GM18868 (cell line): Measurements from ENCODE around the gene MYO1B.

Source experiments
- ATAC-seq: cut with Tn5 transposase; IDR thresholded peaks from one replicate; pipeline ENCODE4 v1.9.1; 2021; ENCODE audit warnings: mild to moderate bottlenecking, moderate library complexity; ENCODE audit not compliant: unreplicated experiment

MYO1B gene

GRCh38 chr2:191296083-191297006 lies 51.1 kb downstream of the MYO1B start:
- ATAC-seq: no peak

- ATAC-seq: no peak
Observed at GRCh38 chr2:191297033-191297432, 51.8 kb downstream of the MYO1B start.

- ATAC-seq: no peak
Observed at GRCh38 chr2:191298306-191298705, 53.1 kb downstream of the MYO1B start.

GRCh38 chr2:191299010-191299409 lies 53.8 kb downstream of the MYO1B start:
- no peak for ATAC-seq

- no peak for ATAC-seq
Observed at GRCh38 chr2:191299866-191300265, 54.7 kb downstream of the MYO1B start.

DNA sequence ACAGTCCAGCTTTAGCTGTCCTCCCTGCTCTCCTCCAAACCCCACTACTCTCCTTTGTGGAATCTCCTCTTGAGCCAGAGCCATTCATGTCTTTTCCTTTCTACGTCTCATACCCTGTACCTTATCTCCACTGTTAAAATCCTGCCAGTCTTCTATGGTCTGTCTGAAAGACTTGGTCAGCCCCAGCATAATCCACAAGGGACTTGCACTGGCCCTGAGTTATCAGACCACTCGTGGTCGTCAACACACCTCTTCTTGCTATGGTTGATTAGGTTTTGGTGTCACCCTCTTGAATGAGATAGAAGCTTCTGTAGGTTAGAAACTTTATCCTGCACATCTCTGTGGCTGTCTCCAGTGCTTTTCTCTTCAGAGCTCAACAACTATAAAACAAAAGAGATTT lies 56.8 kb downstream of the MYO1B start:
- no peak for ATAC-seq

GRCh38 chr2:191302459-191303139 lies 57.4 kb downstream of the MYO1B start:
- peak; percentile 83 for ATAC-seq

- ATAC-seq: no peak
Observed at GRCh38 chr2:191303140-191304005, 58.2 kb downstream of the MYO1B start.

DNA sequence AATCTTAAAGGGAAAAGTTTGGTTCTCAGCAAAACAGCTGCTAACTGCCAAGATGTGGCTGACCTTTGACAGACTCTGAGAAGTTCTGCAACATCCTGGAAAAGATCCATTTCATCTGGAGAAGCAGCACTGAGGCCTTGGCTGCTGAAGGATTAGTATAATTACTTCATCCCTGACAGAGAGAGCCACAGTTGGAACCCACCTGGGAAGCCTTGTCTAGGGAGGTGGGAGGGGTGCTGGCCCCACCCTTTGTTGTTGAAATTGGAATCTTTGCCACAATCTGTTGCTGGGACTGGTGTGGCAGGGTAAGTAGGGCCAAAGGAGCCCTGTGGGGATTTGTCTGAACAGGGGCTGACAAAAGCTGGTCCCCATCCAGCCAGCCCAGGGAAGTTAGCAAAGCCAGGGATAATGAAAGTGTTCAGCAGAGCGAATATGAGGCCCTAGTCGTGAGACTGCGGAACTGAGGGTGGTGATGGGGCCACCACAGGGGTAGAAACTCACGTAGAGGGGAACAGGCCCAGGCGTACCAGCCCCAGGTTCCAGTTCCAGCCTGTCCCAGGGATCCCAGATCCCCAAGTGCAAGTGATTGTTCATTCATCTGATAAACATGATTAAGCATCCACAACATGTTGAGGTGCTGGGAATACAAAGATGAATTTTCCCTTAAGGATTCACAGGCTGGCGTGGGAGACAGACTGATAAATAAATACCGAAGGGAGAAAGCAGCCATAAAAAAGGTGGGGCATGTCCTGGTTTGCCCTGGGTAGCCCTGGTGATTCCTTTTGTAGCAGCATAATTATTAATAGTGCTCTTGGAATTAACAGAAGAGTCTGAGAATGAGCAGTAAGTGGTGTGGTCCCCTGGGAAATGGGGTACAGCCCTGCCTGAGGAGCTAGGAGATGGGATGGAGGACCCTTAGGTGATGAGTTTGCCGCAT lies 60.0 kb downstream of the MYO1B start:
- ATAC-seq: no peak

GRCh38 chr2:191308026-191308425 lies 62.8 kb downstream of the MYO1B start:
- no peak for ATAC-seq

DNA sequence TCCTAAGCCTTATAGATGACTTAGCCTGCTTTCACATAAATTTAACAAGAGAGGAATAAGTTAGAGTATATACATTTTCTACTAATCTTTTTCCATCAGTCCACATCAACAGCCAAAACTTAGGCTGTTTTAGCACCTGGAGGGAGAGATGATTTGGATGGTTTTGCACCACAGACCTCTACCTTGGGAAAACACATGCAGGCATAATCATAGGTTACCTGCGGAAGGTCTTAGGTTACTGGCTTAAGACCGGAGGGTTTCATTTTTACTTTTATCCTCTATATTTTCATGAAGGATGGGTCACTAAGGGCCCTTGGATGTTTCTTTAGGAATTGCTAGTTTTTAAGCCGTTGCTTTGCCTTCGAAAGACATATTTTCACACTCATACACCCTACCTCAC lies 66.0 kb downstream of the MYO1B start:
- no peak for ATAC-seq

DNA sequence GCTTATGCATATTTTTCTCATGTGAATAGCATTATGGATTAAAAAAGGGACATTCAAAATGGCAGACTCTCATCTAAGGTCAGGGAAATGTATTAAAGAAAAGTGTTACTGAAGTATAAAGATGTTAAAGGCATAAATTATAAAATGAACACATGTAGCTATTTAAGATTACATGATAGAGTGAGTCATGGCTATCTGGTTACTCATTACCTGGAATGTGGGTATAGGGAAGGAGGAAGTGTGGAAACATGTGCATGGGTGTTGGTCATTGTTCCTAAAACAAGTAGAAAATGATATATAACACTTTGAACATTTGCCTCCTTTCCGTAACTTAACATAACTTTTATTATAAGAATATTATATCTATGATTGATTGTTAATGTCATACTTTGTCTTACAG lies 66.4 kb downstream of the MYO1B start:
- ATAC-seq: no peak

- ATAC-seq: no peak
Observed at GRCh38 chr2:191312163-191312562, 67.0 kb downstream of the MYO1B start.

DNA sequence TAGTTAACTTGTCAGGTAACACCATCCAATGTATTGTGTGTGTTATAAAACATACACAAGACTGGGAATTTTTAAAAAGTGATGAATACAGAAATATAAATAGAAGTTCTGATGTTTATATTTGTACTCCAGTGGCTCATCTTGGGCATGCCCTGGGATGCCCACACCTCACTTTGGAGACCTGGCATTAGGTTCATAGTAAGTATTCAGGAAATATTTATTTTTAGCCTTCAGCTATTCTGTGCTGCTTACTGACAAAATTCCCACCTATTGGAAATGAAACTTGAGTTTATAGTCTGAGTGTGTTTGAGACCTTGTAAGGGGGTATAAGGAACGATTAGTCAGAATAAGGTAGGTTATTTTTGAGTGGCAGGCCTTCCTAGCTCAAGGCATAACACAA lies 67.5 kb downstream of the MYO1B start:
- no peak for ATAC-seq

- no peak for ATAC-seq
Observed at GRCh38 chr2:191314697-191315364, 69.6 kb downstream of the MYO1B start.

DNA sequence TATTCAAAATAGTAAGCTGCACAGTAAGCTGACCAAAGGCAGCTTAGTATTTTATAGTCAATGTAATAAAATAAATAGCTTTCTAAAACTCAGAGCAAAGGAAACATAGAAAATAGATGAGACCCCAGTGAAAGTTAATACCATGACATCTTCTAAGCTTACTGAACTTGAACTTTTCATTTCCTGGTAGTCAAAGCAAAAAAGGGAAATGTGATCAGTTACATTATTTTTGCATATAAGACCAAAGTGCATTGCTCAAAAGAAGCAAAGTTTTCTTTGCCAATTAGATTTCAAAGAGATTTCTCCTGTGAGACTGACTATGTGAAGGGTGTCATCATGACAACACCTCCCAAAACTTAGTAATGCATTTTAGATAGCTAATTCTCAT lies 70.2 kb downstream of the MYO1B start:
- ATAC-seq: no peak

- ATAC-seq: no peak
Observed at GRCh38 chr2:191316246-191316994, 71.2 kb downstream of the MYO1B start.

DNA sequence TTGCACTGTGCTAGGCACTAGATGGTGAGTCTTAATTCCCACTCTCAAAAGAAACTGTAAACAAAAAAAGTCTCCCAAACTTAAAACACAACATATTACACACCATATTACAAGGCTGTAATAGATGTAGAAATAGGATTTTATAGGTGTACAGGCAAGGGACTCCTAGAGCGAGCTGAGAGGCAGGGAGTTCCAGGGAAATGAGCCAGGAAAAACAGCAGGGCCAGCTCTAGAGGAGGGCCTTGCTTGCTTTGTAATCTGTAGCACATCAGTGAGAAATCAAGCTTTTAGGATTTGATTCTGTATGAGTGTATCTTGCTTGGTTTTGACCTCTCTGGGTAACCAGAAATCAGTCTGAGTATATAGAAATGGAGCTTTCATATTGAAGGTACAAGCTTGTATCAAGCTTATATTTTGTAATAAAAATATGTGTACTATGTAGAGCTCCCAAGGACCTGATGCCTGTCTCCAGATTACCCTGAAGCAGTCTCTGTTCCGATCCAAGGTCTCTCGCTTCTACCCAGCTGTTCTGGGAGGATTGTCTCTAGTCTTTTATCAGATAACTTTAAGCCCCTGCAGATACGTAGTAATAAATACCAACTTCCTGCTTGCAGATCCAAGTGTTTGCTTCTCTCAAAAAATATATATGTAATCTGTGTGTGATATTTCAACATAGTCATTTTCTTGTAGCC lies 73.0 kb downstream of the MYO1B start:
- no peak for ATAC-seq
